GM04504 (cell line): ENCODE results near the gene TP53INP2.
"Not testable (repeated sequence)": the region's sequence is repeated elsewhere in the genome, so short reads cannot be mapped to it uniquely, and the experiment has no call there.

Experiments used
- DNase-seq: peaks from one replicate; pipeline ENCODE4 v3.0.0-alpha.2; 2012; ENCODE audit warnings: low read depth

The TP53INP2 gene, protein sequence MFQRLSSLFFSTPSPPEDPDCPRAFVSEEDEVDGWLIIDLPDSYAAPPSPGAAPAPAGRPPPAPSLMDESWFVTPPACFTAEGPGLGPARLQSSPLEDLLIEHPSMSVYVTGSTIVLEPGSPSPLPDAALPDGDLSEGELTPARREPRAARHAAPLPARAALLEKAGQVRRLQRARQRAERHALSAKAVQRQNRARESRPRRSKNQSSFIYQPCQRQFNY

DNA sequence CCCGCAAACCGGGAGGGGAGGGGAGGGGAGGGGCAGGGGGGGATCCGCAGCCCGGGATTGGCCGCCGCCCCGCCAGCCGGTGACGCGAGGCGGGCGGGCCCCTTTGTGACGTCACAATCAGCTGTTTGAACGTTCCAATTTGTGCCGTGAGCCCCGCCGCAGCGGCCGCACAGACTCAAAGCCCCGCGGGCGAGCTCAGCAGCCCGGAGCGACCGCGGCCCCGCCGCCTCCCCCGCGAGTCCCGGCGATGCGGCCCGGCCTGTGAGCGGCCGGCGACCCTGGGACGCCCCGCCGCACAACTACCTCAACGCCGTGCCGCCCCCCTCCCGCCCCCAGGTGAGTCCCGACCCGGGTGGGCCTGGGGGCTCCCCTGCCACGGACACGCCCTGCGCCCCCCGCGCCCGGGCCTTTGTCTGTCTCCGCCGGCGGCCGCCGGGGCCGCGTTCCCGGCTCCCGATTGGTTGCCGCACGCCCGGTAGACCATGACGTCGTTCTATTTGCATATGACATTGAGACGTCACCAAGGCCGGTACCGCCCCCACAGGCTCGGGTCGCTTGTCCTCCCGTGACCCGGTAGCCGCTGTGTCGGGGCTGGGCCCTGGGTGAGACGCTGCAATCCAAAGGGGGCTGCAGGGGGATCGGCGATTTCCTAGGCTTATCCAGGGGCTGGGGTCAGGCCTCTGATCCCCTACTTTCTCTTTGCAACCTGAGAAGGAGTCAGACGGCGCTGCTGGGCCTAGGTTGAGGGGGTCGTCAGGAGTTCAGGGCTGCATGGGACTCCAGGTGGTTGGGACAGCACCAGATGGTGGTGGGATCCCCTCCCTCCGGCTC, at the start of gene TP53INP2:
TSS of gene TP53INP2 (plus strand) at position 168 of the 831 bp plus-strand sequence. CDS start 4,396 bp downstream, outside the sequence.
- DNase-seq = peak; percentile 69

DNA sequence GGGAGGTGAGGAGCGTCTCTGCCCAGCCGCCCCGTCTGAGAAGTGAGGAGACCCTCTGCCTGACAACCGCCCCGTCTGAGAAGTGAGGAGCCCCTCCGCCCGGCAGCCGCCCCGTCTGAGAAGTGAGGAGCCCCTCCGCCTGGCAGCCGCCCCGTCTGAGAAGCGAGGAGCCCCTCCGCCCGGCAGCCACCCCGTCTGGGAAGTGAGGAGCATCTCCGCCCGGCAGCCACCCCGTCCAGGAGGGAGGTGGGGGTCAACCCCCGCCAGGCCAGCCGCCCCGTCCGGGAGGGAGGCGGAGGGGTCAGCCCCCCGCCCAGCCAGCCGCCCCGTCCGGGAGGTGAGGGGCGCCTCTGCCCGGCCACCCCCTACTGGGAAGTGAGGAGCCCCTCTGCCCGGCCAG, 45.5 kb upstream of the TP53INP2 start:
- DNase-seq = not testable (repeated sequence)

DNA sequence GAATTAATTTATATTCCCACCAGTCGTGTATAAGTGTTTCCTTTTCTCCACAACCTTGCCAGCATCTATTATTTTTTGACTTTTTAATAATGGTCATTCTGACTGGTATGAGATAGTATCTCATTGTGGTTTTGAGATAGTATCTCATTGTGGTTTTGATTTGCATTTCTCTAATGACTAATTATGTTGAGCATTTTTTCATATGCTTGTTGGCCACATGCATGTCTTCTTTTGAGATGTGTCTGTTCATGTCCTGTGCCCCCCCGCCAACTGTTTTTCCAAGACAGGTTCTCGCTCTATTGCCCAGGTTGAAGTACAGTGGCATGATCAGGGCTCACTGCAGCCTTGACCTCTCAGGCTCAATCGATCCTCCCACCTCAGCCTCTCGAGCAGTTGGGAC, 42.3 kb upstream of the TP53INP2 start:
- DNase-seq = not testable (repeated sequence)

DNA sequence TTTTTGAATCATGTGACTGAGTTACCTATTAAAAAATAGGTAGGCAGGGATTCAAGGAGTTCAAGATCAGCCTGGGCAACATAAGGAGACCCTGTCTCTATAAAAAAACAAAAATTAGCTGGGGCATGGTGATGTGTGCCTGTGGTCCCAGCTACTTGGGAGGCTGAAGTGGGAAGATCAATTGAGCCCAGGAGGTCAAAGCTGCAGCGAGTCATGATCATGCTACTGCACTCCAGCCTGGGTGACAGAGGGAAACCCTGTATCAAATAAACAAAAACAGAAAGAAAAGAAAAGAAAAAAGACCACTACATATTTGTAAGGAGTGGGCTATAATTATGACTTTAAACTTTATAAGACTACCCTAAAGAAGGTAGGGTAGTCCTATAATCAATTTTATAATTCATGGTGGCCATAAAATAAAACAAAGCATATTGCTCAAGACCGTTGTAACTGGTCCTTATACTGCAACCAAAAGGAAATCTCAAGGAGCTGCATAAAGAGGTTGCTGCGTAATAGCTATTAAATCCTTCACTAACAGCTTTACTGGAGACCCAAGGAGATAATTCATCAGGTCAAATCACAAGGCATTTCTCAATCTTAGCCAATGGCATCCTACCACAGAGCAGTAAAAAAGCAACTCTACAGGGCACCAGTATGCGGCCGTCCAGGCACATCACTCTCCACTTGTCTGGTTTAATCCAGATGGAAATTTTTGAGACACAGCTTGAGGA, 40.8 kb upstream of the TP53INP2 start:
- peak; percentile 67 for DNase-seq

DNA sequence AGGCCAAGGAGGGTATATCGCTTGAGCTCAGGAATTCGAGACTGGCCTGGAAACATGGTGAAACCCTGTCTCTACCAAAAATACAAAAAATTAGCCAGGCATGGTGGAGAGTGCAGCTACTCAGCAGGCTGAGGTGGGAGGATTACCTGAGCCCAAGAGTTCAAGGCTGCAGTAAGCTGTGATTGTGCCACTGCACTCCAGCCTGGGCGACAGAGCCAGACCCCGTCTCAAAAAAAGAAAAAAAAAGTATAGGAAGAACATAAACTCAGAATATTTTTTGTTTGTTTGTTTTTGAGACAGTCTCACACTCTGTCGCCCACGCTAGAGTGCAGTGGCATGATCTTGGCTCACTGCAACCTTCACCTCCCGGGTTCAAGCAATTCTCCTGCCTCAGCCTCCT, 39.4 kb upstream of the TP53INP2 start:
- not testable (repeated sequence) for DNase-seq

DNA sequence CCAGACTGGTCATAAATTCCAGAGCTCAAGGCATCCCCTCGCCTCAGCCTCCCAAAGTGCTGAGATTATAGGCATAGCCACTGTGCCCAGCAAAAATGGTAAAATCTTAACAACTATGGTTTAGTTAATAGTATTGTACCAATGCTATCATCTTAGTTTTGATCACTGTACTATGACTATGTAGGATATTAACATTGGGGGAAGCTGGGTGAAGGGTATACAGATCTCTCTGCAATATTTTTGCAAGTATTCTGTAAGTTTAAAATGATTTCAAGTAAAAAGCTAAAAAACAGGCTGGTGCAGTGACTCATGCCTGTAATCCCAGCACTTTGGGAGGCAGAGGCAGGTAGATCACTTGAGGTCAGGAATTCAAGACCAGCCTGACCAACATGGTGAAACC, 35.0 kb upstream of the TP53INP2 start:
- no peak for DNase-seq

DNA sequence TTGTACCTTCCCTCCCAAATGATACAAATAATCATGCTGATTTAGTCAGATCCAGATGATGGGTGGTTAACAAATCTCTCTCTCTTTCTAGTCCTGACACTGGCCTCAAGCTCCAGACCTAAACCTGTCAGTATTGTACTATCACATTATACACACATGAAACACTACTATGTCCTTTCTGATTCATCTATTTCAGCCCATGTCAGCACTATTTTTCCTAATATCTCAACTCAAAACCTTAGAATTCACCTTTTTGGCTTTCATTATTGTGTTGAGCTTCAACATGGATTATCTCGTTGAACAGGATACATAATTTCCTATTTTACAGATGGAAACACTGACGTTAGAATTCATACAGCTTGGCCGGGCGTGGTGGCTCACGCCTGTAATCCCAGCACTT, 30.7 kb upstream of the TP53INP2 start:
- no peak for DNase-seq

DNA sequence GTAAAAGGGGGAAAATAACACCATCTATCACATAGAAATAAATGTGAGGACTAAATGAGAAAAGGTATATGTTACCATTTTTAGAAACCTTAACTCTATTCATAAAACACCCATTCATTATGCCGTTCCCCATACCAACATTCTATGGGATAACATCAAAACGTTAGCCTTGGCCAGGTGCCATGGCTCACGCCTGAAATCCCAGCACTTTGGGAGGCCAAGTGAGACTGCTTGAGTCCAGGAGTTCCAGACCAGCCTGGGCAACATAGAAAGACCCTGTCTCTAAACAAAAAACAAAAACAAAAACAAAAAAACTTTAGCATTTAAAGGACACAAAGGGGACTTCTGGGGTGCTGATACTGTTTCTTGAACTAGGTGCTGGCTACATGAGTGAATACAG, 28.6 kb upstream of the TP53INP2 start:
- no peak for DNase-seq

DNA sequence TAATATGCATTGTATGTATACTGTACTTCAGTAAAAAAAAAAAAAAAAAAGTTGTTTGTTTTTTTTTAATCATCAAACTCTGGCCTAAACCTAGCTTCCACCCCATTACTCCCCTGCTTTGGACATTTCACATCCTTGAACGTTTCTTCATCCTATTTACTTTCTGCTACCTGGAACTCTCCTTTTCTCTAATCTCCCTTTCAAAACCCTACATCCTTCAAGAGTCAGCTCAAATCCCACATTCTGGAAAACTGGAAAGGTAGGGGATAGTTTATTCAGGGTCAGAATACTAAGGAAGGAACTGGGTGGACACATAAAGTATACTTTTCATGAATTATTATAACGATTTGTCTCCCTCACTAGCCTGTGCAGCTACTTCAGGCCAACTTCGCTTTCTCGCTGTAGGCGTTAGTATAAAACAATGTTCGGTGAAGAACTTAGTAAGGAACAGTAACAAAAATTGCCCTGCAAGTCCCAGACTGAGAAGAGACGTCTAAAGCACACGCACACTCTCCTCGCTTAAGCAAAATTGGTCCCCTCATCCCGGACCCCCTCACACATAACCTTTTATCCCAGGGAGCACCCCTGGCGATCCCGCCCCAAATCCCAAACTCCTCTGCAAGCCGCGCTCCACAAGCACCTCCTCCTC, 28.0 kb upstream of the TP53INP2 start:
- DNase-seq = no peak

DNA sequence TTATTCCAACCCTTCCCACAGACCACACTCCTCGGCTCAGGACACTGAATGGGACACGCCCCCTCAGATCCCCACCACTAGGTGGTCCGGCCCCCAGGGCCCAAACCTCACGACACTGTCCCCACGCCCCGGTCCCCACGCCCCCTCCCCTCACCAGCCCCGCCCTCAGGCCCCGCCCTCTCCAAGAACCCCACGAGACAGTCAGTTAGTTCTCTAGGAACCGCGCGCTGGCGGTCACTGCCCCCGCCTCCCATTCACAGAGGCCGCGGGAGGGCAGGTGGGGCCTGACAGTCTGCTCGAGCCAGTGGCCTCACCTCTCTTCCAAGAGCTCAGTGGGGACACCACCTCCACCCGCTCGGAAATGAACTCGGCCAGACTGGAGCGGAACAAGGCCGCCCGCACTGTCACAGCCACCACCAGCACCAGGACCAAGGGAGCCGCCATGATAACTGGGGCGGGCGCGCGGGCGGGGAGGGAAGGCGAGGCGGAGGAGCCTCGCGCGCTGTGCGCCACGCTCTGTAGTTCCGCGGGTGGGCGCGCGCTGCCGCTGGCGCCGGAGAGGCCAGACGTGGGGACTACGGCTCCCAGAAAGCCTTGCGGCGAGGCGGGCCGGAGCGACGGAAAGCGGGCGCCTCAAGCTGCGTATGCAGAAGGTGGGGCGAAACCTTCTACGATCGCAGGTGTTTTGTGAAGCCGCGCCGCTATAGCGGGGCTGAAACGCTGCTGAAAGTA, 27.3 kb upstream of the TP53INP2 start, which contains the start of gene PIGU:
TSS of gene PIGU (minus strand) at position 451 of the 732 bp plus-strand sequence. CDS start at position 444, 7 bp downstream.
- DNase-seq = peak; percentile 85

DNA sequence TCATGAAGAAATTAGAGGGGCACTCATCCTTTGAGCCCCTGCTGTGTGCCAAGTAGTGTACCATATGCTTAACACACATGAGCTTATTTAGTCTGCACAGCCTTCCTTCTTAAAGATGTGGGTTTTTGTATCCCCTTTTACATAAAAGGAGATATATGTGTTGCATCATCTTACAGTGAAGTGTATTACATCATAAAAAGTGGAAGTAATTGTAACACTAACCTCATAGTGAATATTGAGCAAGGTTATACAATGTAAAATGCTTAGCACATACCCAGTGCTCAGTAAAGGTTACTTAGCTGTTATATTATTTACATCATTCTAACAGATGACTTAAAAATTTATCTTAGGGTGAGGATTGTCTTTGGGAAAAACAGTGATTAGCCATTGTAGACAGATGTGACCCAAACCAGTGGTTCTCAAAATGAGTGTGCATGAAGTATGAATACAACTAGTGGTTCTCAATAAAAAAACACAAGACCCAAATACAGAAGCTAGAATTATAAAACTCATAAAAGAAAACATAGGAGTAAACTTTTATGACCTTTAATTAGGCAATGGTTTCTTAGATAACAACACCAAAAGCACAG, 23.5 kb upstream of the TP53INP2 start:
- DNase-seq = no peak

DNA sequence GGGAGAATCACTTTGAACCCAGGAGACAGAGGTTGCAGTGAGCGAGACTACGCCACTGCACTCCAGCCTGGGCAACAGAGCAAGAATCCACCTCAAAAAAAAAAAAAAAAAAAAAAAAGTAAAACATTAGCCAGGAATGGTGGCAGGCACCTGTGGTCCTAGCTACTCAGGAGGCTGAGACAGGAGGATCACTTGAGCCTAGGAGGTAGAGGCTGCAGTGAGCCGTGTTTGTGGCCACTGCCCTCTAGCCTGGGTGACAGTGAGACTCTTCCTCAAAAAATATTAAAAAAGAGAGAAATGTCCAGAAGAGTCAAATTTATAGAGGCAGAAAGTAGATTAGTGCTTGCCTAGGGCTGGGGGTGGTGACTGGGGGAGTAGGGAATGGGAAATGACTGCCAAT, 20.5 kb upstream of the TP53INP2 start:
- no peak for DNase-seq

DNA sequence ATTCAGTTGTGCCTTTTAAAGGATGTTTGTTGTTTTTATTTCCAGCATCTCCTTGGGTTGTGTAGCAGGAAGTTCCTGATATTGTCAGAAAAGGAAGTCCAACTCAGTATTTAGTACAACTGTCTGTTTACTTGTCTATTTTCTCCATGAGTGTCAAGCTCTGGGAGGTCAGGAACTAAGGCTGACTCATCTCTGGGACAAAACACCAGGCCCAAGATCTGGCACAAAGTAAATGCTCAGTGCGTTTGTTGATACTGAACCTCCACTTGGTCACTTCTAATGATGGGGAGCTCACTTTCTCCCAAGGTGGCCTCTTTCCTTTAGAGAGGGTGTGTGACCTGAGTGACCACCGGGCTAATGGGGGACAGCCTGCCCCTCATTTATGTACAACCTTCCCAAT, 14.7 kb upstream of the TP53INP2 start:
- DNase-seq = no peak

DNA sequence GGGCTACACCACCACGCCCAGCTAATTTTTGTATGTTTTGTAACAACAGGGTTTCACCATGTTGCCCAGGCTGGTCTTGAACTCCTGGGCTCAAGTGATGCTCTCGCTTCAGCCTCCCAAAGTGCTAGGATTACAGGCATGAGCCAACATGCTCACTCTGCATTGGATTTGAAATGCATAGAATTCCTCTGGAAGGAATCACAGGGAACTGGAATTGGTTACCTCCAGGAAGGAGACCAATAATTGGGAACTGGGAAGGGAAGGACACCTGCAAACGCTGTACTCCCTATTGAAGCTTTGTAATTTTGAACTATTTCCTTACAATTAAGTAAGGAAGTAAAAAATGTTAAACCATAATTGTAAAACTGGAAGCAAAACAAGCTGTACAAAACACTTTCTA, 12.3 kb upstream of the TP53INP2 start:
- DNase-seq = no peak

DNA sequence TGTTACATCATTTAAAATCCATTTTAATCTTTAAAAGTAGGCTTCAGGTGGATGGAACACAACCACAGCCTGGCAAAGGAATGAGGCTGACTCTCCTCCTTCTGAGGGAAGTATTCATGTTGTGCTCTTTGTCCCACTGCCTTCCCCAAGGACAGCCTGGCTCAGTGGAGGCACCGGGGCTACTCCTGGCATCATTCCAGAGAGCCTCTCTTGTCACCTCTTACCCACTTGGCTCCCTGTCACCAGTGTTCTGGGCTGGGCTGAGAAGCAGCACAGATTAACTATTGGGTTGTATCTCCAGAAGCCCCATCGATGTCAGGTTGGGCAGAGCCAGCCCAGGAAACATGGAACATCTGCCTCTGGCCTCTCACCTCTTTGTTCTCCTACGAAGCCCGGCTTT, 10.7 kb upstream of the TP53INP2 start:
- DNase-seq = no peak

DNA sequence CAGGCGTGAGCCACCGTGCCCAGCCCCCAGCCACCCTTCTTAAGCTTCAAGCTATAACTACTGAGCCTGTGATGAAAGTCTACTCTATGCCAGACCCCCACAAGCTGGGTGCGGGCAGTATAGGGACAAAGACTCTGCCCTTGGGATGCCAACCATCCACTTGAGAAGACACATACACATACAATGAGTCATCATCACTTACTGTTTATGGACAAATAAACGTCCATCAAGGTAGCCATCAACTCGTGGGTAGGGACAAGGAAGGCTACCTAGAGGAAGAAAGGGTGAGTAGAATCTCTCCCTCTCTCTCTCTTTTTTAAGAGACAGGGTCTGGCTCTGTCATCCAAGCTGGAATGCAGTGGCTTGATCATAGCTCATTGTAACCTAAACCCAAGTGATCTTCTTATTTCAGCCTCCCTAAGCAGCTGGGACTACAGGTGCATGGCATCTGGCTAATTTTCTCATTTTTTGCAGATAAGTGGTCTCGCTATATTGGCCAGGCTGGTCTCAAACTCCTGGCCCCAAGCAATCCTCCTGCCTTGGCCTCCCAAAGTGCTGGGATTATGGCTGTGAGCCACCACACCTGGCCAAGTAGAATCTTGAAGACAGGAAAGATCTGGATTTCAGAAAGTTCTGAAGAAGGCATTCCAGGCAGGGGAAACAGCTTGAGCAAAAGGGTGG, 2.6 kb upstream of the TP53INP2 start:
- DNase-seq = no peak

DNA sequence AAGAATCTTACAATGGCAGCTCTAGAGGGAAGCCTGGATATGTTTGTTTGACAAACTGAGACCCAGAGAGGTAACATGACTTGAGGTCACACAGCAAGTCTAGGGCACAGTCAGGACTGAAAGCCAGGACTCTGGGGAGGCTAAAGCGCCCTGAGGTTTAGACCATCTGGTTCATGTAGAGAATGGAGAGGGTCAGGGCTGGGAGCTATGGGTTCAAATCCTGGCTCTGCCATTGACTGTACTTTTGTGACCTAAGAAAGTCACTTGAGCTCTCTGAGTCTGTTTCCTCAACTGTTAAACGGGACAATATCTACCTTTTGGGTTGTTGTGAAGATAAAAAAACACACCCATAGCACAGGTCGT, 1.1 kb upstream of the TP53INP2 start:
- DNase-seq = no peak

DNA sequence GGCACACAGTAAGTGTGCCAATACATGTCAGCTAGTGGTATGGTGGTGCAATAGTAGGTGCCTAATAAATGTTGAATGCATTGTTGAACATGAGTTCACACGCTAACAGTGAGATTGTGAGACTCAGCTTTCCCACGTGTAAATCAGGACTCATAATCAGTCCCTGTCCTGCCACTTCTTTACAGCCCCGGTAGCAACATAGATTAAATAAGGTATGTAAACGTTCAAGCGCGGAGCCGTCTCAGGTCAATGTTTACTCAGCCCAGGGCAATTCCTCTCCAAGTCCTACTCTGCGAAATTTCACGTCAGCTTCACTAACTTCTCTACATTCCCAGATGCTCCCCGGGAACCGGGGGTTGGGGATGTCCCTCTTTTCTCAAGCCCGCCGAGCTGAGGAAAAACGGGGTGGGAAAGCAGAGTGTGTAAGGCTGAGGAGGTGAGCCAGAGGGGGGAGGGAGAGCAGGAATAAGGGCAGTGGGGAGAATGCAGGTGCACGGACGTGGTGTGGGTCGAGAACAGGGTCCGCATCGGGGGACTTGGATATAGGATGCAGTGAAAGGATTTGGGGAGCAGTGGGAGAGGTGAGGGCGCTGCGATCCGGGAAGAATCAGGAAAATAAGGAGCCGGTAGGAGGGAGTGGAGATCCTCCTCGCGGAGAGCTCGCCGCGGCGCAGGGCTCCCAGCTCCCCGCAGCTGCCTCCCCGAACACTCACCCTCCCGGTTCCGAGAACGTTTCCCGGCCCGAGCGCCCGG, 544 bp upstream of the TP53INP2 start:
- no peak for DNase-seq

DNA sequence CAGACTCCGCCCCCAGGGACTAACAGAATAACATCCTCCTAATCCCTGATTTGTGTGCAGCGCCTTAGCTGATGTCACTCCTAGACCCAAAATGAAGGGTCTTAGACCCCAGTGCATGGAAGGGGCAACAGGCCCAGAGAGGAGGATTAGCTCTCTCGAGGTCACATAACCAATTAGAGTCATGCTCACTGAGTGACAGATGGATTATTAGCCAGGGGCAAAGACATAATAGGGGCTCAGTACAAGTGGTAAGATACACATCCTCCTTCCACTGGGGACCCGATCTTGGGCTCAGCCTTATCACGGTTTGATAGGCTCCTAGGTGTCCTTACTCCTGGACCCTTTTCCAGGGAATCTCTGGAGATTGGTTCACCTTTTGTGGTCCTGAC, 858 bp downstream of the TP53INP2 start:
- DNase-seq = no peak
